PC-9 (cell line): ENCODE measurements around the gene NADK2.

ENCODE experiments used
- EZH2 ChIP-seq: fragments of 200-600 bp; sonication (generic); IDR thresholded peaks from 2 replicates; pipeline ENCODE4 v1.8.0; 2017; ENCODE audit warnings: antibody characterized with exemption, low read depth
- TF ChIP-seq, protein P1 (sequence below): fragments of 200-600 bp; sonication (generic); conservative IDR thresholded peaks from 2 replicates; pipeline ENCODE4 v1.6.1; 2017; ENCODE audit warnings: mixed run types, antibody characterized with exemption, mild to moderate bottlenecking, moderate library complexity

GRCh38 chr5:36227046-36227445 lies 14.7 kb downstream of the NADK2 start:
- TF ChIP-seq, protein P1, sequence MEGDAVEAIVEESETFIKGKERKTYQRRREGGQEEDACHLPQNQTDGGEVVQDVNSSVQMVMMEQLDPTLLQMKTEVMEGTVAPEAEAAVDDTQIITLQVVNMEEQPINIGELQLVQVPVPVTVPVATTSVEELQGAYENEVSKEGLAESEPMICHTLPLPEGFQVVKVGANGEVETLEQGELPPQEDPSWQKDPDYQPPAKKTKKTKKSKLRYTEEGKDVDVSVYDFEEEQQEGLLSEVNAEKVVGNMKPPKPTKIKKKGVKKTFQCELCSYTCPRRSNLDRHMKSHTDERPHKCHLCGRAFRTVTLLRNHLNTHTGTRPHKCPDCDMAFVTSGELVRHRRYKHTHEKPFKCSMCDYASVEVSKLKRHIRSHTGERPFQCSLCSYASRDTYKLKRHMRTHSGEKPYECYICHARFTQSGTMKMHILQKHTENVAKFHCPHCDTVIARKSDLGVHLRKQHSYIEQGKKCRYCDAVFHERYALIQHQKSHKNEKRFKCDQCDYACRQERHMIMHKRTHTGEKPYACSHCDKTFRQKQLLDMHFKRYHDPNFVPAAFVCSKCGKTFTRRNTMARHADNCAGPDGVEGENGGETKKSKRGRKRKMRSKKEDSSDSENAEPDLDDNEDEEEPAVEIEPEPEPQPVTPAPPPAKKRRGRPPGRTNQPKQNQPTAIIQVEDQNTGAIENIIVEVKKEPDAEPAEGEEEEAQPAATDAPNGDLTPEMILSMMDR, result no peak
- no peak for TF ChIP-seq EZH2
